ENCODE measurements around the gene MRPL53. TPM values are rescaled to one million over a fixed set of nuclear protein-coding genes. Genes with fewer than 3 reads are reported as not detected.
A peak's percentile ranks its signal among the peaks of the same experiment; 100 is the strongest.

The MRPL53 gene
- polyA plus RNA-seq, 3 donors, result 48.6 to 133 (median 106) TPM

DNA sequence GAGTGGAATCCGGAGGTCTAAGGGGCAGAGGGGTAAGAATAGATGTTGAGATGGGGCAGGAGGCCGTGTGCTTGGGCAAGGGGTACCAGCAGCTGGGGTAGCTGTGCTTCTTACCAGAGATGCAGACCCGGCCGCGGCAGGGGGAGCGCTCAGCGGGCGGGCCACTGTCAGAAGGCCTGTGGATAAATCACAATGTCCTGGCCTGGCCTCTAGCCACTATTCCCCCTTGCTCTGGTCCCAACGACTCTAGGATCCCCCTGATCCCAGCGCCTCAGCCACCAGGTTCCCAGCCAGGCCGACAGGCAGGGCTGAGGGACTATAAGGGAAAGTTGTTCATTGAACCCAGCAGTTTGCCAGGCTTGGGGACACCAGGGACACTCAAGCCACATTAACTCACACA is 42.0 kb downstream of the MRPL53 start:
- H3K4me2 ChIP-seq (replicated peaks; ENCODE audit: extremely low read depth, low read length, poor library complexity, severe bottlenecking), result no peak overlapping the region
- Mint-ChIP-seq H3K36me3 (peaks cover 0 to under 1% of the 10 kb centered on the region in 2 donors), H3K4me3 (no peak overlapping the region), H3K27ac (no peak overlapping the region), H3K4me1 (no peaks in the 10 kb centered on the region), H3K9me3 (no peaks in the 10 kb centered on the region), H3K27me3 (ENCODE audit: low read depth in 3 of 3) (peaks cover 0 to 4% (median 2%) of the 10 kb centered on the region in 3 donors)
- no peak overlapping the region for H2AFZ ChIP-seq (ENCODE audit: insufficient read depth, low read depth, low read length, poor library complexity, severe bottlenecking)
- no peaks in the 10 kb centered on the region for H3K27me3 ChIP-seq (ENCODE audit: control insufficient read depth in 2 of 2, insufficient read depth in 2 of 2, low read length in 2 of 2)
- no peak overlapping the region for H3K9ac ChIP-seq (ENCODE audit: insufficient read depth, low read length, poor library complexity, severe bottlenecking)
- DNase-seq, result no peak
- H3K4me3 ChIP-seq (replicated peaks in 1 of 3; ENCODE audit: low read depth in 2 of 3, low read length in 3 of 3), result no peak overlapping the region
- no peaks in the 10 kb centered on the region for H3K9me3 ChIP-seq (replicated peaks in 1 of 2; ENCODE audit: control insufficient read depth in 1 of 2, insufficient read depth in 1 of 2, low read length in 2 of 2)
- intact Hi-C loops (cut with micrococcal nuclease), result no loop called here
- H3K36me3 ChIP-seq (replicated peaks in 1 of 2; ENCODE audit: control insufficient read depth in 1 of 2, insufficient read depth in 2 of 2, low read length in 2 of 2), result no peaks in the 10 kb centered on the region
- TF ChIP-seq, protein P1, sequence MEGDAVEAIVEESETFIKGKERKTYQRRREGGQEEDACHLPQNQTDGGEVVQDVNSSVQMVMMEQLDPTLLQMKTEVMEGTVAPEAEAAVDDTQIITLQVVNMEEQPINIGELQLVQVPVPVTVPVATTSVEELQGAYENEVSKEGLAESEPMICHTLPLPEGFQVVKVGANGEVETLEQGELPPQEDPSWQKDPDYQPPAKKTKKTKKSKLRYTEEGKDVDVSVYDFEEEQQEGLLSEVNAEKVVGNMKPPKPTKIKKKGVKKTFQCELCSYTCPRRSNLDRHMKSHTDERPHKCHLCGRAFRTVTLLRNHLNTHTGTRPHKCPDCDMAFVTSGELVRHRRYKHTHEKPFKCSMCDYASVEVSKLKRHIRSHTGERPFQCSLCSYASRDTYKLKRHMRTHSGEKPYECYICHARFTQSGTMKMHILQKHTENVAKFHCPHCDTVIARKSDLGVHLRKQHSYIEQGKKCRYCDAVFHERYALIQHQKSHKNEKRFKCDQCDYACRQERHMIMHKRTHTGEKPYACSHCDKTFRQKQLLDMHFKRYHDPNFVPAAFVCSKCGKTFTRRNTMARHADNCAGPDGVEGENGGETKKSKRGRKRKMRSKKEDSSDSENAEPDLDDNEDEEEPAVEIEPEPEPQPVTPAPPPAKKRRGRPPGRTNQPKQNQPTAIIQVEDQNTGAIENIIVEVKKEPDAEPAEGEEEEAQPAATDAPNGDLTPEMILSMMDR (IDR thresholded peaks at IDR 0.05), result no peak
- H3K4me1 ChIP-seq (ENCODE audit: control insufficient read depth in 1 of 2, insufficient read depth in 2 of 2, low read length in 2 of 2), result no peaks in the 10 kb centered on the region
- 86% methylated on average over 3 of the region's 11 CpGs for WGBS (ENCODE audit: insufficient coverage)
- H3K27ac ChIP-seq (ENCODE audit: low read depth in 1 of 2, low read length in 2 of 2), result no peak overlapping the region
- no peaks in the 10 kb centered on the region for H4K20me1 ChIP-seq (ENCODE audit: insufficient read depth, low read length)
- no peaks in the 10 kb centered on the region for H3K79me2 ChIP-seq (ENCODE audit: insufficient read depth, low read length)

DNA sequence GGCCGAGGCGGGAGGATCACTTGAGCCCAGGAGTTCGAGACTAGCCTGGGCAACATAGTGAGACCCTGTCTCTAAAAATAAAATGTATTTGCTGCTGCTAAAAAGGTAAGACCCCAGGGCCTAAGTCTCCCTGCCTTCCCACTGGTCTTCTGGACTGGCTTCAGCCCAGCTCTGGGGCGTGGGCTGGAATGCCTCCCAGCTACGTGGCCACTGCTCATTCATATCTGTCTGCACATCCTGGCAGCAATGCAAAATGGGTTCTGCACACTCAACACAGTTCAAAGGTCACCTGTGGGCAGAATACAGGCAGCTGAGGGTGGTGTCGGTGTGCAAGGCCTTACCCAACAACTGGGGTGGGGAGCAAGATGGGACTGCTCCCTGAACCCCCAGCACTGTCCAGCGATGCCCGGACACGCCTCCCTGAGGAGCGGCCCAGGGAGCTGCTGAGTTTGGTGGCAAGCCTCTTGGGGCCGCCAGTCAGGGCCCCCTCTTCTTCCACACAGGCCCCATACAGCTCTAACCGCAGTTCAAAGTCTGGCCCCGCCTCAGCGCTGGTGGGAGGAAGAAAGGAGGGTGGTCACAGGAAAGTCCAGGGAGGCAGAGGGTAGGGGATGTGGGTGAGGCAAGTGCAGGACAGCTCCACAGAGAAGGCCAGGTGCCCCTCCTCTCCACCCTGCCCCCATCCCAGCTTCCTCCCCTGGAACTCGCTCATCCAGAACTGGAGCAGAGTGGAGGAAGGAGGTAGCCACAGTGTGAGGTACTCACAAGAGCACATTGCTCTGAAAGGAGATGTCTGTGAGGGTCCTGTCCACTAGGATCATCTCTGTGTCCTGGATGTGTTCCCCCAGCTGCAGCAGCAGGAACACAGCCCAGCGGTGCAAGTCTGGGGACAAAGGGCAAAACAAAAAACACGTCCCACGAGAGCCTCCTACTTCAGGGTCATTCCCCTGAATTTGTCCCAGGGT is 42.7 kb downstream of the MRPL53 start:
- H3K36me3 ChIP-seq (replicated peaks in 1 of 2; ENCODE audit: control insufficient read depth in 1 of 2, insufficient read depth in 2 of 2, low read length in 2 of 2), result no peaks in the 10 kb centered on the region
- H2AFZ ChIP-seq (ENCODE audit: insufficient read depth, low read depth, low read length, poor library complexity, severe bottlenecking), result no peak overlapping the region
- no peaks in the 10 kb centered on the region for H3K4me1 ChIP-seq (ENCODE audit: control insufficient read depth in 1 of 2, insufficient read depth in 2 of 2, low read length in 2 of 2)
- H3K9me3 ChIP-seq (replicated peaks in 1 of 2; ENCODE audit: control insufficient read depth in 1 of 2, insufficient read depth in 1 of 2, low read length in 2 of 2), result no peaks in the 10 kb centered on the region
- WGBS (ENCODE audit: insufficient coverage), result 94% methylated on average over 12 of the region's 18 CpGs
- intact Hi-C loops (cut with micrococcal nuclease), result no loop called here
- Mint-ChIP-seq H3K27me3 (ENCODE audit: low read depth in 3 of 3) (peaks cover 0 to 5% (median 2%) of the 10 kb centered on the region in 3 donors), H3K36me3 (peaks cover 0 to 3% of the 10 kb centered on the region in 2 donors), H3K4me3 (no peak overlapping the region), H3K4me1 (no peaks in the 10 kb centered on the region), H3K9me3 (no peaks in the 10 kb centered on the region), H3K27ac (peak overlapping the region in 2 of 7 donors; percentile 5 to 21)
- H4K20me1 ChIP-seq (ENCODE audit: insufficient read depth, low read length), result no peaks in the 10 kb centered on the region
- TF ChIP-seq, protein P1 (IDR thresholded peaks at IDR 0.05), result no peak
- H3K79me2 ChIP-seq (ENCODE audit: insufficient read depth, low read length), result no peaks in the 10 kb centered on the region
- no peak overlapping the region for H3K9ac ChIP-seq (ENCODE audit: insufficient read depth, low read length, poor library complexity, severe bottlenecking)
- no peak for DNase-seq
- no peak overlapping the region for H3K4me3 ChIP-seq (replicated peaks in 1 of 3; ENCODE audit: low read depth in 2 of 3, low read length in 3 of 3)
- no peaks in the 10 kb centered on the region for H3K27me3 ChIP-seq (ENCODE audit: control insufficient read depth in 2 of 2, insufficient read depth in 2 of 2, low read length in 2 of 2)
- H3K27ac ChIP-seq (ENCODE audit: low read depth in 1 of 2, low read length in 2 of 2), result no peak overlapping the region
- no peak overlapping the region for H3K4me2 ChIP-seq (replicated peaks; ENCODE audit: extremely low read depth, low read length, poor library complexity, severe bottlenecking)

Measured in CD14-positive monocyte (primary cell).